Endometrium (tissue), 2 donors: ENCODE results near the gene HDAC11.

Experiments used
- FAIRE-seq: peaks from 2 replicates; lab custom pipeline; 2012; peaks lifted over from hg19 to GRCh38; lab: Jason Lieb, UNC
- donor health status: control.
- donor health status: control.

Gene HDAC11

DNA sequence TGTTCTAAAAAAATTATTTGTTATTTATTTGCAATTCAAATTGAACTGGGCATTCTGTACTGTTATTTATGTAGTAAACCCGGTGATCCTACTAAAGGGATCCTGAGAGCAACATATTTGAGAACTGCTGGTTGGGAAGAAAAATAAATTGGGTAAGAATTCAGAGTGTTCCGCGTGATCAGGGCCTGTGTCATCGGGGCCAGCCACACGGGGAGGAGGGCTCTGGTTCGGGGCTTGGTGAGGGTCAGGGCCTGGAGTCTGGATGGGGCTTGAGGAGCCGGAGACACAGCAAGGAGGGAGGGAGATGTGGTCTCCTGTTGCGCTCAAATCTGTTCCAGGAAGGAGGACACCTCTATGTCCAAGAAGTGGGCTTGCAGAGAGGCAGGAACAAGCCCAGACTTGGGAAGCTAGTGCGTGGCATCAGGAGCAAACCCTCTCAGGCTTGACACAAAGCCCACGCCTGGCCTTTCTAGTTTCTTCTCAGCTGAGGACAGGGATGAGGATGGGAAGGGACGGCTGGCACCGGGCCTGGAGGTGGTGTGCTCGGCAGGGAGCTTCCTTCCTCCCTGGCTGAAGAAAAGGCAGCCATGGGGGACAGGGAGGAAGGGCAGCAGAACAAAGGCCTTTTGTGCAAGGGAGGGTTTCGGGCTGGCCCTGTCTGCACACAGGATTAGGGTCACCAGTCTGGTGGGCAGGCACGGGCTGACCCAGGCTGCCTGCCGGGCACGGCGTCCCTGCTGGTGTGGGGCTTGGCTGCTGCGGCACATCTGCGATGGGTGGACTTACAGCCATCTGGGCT is 45.9 kb downstream of the HDAC11 start:
- FAIRE-seq, result no peak

DNA sequence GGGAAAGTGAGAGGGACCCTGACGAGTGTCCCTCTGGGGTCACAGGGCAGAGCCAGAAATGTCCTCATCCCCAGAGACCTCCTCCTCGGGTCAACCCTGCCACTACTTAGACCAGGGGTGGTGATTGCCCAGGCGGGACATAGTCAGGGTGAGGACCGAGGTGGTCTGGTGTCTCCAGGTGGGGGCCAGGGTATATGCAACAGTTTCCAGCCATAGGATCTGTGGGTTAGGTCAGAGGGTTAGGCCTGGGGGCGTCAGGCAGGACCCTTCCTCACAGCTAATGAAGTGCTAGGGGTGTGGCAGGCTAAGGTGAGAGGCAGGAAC is 46.5 kb downstream of the HDAC11 start:
- FAIRE-seq, result no peak

- no peak for FAIRE-seq
Measured at GRCh38 chr3:13528217-13528867, 48.2 kb downstream of the HDAC11 start.

DNA sequence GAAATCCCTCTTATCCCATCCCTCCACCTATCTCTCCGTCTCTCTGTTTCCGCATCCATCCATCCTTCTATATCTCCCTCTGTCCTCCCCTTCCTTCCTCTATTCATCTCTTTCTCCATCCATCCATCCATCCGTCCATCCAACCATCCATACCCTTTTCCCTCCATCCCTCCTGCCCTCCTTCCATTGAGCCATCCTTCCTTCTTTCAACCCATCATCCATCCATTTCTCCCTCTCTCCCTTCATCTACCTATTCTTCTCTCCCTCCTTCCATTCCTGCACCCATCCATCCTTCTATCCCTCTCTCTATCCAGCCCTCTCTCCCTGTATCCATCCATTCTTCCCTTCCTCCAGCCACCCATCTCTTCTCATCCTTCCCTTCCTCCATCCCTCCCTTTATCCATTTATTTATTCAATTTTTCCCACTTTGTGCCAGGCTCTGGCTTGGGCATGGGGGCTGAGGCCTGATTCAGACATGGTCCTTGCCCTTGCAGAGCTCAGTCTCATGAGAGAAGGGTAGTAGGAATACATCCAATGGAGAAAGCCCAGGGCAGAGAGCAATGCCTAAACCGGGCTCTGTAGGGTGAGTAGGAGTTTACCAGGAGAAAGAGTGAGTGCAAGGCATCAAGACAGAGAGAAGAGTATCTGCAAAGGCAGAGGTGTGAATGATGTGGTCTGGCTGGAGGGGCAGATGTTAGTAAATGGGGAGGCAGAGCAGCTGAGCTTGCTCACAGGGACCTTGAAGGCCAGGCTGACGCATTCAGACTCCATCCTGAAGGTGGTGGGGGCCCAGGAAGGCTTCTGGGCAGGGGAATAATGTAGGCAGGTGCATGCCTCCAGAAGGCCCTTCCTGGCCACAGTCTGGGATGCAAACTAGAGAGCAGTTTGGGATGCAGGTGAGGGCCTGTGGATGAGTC is 49.3 kb downstream of the HDAC11 start:
- FAIRE-seq, result no peak

DNA sequence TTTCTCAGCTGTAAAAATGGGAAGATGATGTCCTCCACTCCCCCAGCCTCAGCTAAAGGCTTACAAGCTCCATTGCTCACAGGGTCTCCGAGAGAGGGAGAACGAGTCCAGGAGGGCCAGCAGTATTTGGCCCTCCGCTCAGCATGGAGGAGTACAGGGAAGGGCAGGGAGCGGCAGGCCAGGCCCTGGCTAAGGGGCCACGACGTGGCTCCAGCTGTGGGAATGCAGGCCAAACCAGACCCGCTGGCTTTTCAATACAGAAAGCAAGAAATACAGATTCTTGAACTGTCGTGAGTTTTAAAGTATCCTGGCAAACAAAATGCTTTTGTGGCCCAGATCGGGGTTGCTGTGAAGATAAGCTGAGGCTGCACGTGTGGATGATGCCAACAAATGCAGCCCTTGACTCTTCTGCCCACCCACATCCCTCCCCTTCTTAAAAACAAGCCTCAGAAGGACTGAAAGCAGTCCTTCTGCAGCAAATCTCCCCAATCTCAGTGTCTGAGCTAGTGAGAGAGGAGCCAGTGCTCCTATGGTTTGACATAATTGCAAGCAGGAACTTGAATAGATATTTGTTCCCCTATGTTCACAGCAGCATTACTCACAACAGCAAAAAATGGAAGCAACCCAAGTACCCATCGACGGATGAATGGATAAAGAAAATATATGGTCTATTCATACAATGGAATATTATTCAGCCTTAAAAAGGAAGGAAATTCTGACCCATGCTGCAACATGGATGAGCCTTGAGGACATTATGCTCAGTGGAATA is 50.3 kb downstream of the HDAC11 start:
- FAIRE-seq, result no peak

DNA sequence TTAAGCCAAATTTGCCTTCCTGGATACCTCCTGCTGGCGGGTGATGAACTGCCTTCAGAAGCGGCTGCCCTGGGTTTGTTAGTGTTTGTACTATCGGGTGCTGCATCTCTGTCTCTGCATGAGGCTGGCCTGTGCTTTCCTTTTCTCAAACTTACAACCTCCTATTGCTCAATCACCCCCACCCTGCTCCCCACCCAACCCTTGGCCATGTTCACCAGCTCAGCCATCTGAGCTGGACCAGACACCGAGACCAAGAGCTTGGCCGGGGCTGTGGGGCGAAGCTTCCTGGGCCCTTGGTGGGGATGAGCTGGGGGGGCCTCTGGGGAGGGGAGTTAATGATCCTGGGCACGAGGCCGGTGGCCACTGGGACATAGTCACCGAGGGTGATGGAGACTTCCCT is 52.0 kb downstream of the HDAC11 start:
- no peak for FAIRE-seq

DNA sequence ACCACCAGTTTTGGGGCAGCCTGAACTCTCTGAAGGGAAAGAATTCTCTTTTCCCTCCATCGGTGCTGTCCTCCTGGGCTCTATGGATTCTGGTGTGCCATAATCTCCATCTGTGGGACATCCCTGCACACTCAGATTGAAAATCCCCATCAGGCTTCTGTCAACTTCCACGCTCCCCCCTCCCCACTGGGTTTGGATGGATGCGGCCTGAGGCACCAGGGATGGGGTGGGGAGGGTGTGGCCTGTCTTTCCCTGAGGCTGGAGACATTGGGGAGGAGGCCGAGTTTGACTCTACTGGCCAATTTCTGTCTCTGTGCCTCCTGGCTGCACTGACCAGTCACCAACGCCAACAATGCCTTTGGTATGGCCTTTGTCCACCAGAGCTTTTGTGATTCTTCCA is 52.5 kb downstream of the HDAC11 start:
- no peak for FAIRE-seq

- FAIRE-seq, result no peak
Measured at GRCh38 chr3:13533885-13534301, 53.8 kb downstream of the HDAC11 start.

- FAIRE-seq, result no peak
Measured at GRCh38 chr3:13535526-13535875, 55.4 kb downstream of the HDAC11 start.

- FAIRE-seq, result no peak
Measured at GRCh38 chr3:13535905-13536304, 55.8 kb downstream of the HDAC11 start.

DNA sequence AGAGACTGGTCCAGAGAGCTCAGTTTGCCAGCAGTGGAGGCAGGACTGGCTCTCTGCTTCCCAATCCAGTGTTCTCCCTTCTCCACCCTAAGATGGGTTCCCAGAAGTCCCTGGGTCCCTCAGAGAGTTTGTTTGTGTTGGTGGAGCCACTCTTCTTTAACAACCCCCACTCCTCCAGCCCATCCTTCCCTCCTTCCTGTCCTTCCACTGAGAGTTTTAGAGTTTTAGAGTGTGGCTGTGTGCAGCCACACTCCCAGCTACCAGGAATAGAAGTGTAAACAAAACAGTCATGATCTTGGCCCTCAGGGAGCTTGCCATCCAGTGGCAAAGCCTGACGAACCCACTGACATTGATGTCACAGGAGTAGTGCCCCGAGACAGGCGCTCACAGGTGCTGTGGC is 56.3 kb downstream of the HDAC11 start:
- no peak for FAIRE-seq

GRCh38 chr3:13536832-13537231 is 56.7 kb downstream of the HDAC11 start:
- FAIRE-seq, result no peak

DNA sequence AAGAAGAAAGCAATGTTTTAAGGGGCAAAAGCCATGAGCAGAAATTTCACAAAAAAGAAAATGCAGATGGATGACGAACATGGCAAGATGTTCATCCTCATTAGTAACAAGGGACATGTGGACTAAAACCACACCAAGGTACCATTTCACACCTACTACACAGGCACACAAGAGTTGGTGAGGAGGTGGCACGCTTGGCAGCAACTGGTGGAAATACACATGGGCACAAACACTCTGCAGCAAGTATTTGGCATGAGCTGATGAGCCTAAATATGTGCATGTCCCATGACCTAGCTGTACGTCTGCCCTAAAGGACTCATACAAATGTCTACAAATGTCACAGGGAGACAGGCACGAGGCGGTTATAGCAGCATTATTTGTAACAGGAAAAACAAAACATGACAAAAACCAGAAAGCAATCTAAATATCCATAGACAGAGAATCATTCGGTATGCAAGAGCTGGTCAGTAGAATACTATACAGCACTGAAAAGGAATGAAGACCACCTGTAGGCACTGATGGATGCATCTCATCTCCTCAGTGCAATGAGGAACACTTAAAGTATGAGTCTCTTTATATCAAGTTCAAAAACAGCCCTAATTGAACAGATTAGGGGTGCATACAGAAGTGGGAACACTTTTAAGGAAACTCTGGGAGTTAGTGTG is 57.3 kb downstream of the HDAC11 start:
- no peak for FAIRE-seq

- no peak for FAIRE-seq
Measured at GRCh38 chr3:13537909-13538296, 57.8 kb downstream of the HDAC11 start.

DNA sequence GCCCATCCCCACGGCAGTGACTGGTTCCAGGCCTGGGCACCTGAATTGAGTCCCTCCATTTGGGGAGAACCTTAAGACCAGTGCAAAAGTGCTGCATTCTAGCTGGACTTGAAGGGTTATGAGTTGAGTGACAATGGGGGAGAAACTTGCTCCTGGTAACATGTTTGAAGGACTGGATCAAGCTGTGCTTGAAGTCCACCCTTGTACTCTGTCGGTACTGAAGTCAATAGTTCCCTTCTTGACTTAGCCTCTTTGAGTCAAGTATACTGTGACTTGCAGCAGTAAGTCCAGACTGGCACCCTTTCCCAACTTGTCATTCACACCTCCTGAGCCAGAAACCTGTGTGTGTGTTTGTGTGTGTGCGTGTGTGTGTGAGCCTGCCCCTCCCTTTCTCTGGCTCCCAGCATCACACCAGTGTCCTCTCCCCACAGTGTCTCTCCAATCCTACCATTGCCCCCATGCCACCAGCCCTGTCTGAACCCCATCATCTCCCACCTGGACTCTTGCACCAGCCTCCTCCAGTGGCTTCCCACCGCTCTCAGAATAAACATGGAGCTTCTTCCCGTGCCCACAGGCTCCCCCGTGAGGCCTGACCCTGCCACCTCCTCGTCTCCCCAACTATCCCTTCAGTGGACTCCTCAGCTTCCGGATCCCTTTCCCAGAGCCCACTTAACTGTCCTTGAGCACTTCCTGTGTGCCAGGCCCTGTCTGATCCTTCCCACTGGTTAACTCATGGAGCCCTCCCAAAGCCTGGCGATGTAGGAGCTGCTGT is 58.6 kb downstream of the HDAC11 start:
- no peak for FAIRE-seq

- FAIRE-seq, result no peak
Measured at GRCh38 chr3:13539292-13539638, 59.2 kb downstream of the HDAC11 start.

DNA sequence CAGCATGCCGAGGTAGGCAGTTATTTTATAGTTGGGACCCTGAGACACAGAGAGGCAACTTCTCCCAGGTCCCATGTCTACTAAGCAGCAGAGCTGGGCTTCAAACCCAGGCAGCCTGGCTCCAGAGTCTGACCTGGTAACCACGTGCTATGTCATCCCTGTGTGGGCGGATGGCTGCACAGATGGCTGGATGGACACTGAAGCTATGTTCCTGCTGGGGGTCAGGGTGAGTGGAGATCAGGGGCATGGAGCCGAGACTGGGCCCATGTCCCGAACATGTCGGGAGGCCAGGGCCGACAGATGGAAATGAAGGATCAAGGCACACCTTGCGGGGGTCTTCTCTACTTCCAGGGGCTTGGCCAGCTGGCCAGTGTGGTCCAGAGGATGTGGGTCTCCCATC is 59.6 kb downstream of the HDAC11 start:
- FAIRE-seq, result no peak

GRCh38 chr3:13540297-13540995 is 60.3 kb downstream of the HDAC11 start:
- FAIRE-seq, result no peak

DNA sequence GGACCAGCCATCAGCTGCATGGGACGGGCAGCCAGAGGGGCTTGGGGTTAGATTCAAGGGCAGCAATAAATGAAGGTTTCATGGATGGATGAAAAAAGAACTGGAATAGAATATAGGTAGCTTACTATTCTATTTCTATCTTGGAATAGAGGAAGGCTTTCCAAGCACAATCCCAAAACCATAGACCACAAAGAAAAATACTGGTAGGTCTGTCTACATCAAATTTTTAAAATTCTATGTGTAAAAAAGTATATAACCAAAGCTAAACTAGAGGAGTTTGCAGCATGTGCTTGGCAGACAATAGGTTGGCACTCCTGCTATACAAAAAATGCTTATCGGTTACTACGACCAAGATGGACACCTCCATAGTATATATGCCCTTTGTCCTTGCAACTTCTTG is 61.6 kb downstream of the HDAC11 start:
- no peak for FAIRE-seq

DNA sequence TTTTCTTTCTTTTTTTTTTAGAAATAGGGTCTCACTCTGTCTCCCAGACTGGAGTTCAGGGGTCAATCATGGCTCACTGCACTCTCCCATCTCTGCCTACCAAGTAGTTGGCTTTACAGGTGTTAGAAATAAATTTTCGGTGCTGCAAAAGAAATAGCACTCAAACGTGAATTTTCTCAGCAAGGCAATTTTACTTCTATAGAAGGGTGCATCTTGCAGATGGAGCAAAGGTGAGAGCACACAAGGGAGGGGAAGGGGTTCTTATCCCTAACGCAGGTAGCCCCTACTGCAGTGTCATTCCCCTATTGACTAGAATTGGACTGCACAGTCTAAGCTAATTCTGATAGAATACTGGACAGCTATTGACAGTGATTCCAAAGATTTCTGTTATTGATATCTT is 62.0 kb downstream of the HDAC11 start:
- FAIRE-seq, result no peak
